HEK293 (cell line): ENCODE results near the gene PPIP5K2.

Source experiments
- CTCF ChIA-PET: fragments of 350-600 bp; formaldehyde crosslinking; extraction: SDS; loops from one replicate; lab custom pipeline; 2021; ENCODE audit warnings: antibody characterized with exemption; lab: Yijun Ruan, JAX
- POLR2A ChIA-PET: fragments of 300-600 bp; formaldehyde crosslinking; extraction: SDS; loops from one replicate; lab custom pipeline; 2020; ENCODE audit warnings: antibody characterized with exemption, inconsistent platforms; lab: Yijun Ruan, JAX
- H3K27ac ChIP-seq: fragments of 200-500 bp; sonication (Bioruptor generic); 2 replicates; pipeline ENCODE4 v1.5.1; 2014; ENCODE audit warnings: low read depth, low read length, control low read depth, inconsistent platforms; ENCODE audit errors: extremely low read depth
- H3K36me3 ChIP-seq, 2 experiments: fragments of 200-500 bp in 1 of 2; sonication (Bioruptor generic) in 1 of 2; 1 replicate in 1 of 2; 2 replicates in 1 of 2; pipeline ENCODE4 v1.5.1; 2014 to 2017; ENCODE audit warnings: inconsistent platforms in 2 of 2, low read length in 2 of 2; ENCODE audit not compliant: control insufficient read depth in 2 of 2, insufficient read depth in 1 of 2
- H3K4me1 ChIP-seq: fragments of 200-500 bp; sonication (Bioruptor generic); 2 replicates; pipeline ENCODE4 v1.5.1; 2014; ENCODE audit warnings: mild to moderate bottlenecking, low read length, inconsistent platforms; ENCODE audit not compliant: control insufficient read depth, insufficient read depth
- H3K4me3 ChIP-seq: 2 replicates; pipeline ENCODE4 v1.5.1; 2011; ENCODE audit warnings: low read depth, mild to moderate bottlenecking, control low read depth, low read length, moderate library complexity
- H3K9me3 ChIP-seq: fragments of 200-500 bp; sonication (Bioruptor generic); 2 replicates; pipeline ENCODE4 v1.5.1; 2014; ENCODE audit warnings: low read depth, low read length, inconsistent platforms; ENCODE audit not compliant: control insufficient read depth, insufficient read depth
- INSM2 ChIP-seq: fragments of 450-650 bp; formaldehyde crosslinking; IDR thresholded peaks from 2 replicates; pipeline ENCODE4 v1.5.1; 2016; ENCODE audit warnings: missing biosample characterization, missing genetic modification characterization
- KLF10 ChIP-seq: fragments of 450-650 bp; IDR thresholded peaks from 2 replicates; pipeline ENCODE4 v1.5.1; 2018; ENCODE audit warnings: missing biosample characterization, mild to moderate bottlenecking, missing genetic modification characterization
- YY2 ChIP-seq: fragments of 450-650 bp; formaldehyde crosslinking; IDR thresholded peaks from 2 replicates; pipeline ENCODE4 v1.5.1; 2016; ENCODE audit warnings: missing biosample characterization, missing genetic modification characterization
- ZBTB1 ChIP-seq: fragments of 450-650 bp; formaldehyde crosslinking; IDR thresholded peaks from 2 replicates; pipeline ENCODE4 v1.5.1; 2016; ENCODE audit warnings: missing biosample characterization, missing genetic modification characterization
- ZBTB10 ChIP-seq: fragments of 450-650 bp; formaldehyde crosslinking; IDR thresholded peaks from 2 replicates; pipeline ENCODE4 v1.5.1; 2016; ENCODE audit warnings: missing biosample characterization, missing genetic modification characterization
- ZBTB11 ChIP-seq: fragments of 450-650 bp; formaldehyde crosslinking; conservative IDR thresholded peaks from 2 replicates; pipeline ENCODE4 v1.5.1; 2016; ENCODE audit warnings: low read depth, missing biosample characterization, missing genetic modification characterization
- ZBTB17 ChIP-seq: fragments of 450-650 bp; formaldehyde crosslinking; IDR thresholded peaks from 2 replicates; pipeline ENCODE4 v1.5.1; 2016; ENCODE audit warnings: missing biosample characterization, missing genetic modification characterization
- ZBTB21 ChIP-seq: fragments of 450-650 bp; formaldehyde crosslinking; IDR thresholded peaks from 2 replicates; pipeline ENCODE4 v1.5.1; 2017; ENCODE audit warnings: missing biosample characterization, missing genetic modification characterization
- ZNF112 ChIP-seq: fragments of 450-650 bp; formaldehyde crosslinking; IDR thresholded peaks from 2 replicates; pipeline ENCODE4 v1.5.0; 2017; ENCODE audit warnings: missing biosample characterization, missing genetic modification characterization
- ZNF140 ChIP-seq: fragments of 450-650 bp; formaldehyde crosslinking; IDR thresholded peaks from 2 replicates; pipeline ENCODE4 v1.5.1; 2016; ENCODE audit warnings: missing biosample characterization, missing genetic modification characterization
- ZNF146 ChIP-seq: fragments of 450-650 bp; formaldehyde crosslinking; IDR thresholded peaks from 2 replicates; pipeline ENCODE4 v1.5.1; 2016; ENCODE audit warnings: missing biosample characterization, missing genetic modification characterization
- ZNF174 ChIP-seq: fragments of 450-650 bp; formaldehyde crosslinking; IDR thresholded peaks from 2 replicates; pipeline ENCODE4 v1.5.0; 2017; ENCODE audit warnings: missing biosample characterization, mild to moderate bottlenecking, missing genetic modification characterization
- ZNF19 ChIP-seq: fragments of 450-650 bp; formaldehyde crosslinking; IDR thresholded peaks from 2 replicates; pipeline ENCODE4; 2016; ENCODE audit warnings: missing biosample characterization, missing genetic modification characterization, low read depth
- ZNF202 ChIP-seq: fragments of 450-650 bp; formaldehyde crosslinking; IDR thresholded peaks from 2 replicates; pipeline ENCODE4 v1.5.1; 2016; ENCODE audit warnings: missing biosample characterization, missing genetic modification characterization, borderline replicate concordance
- ZNF211 ChIP-seq: fragments of 450-650 bp; formaldehyde crosslinking; IDR thresholded peaks from 2 replicates; pipeline ENCODE4 v1.5.1; 2016; ENCODE audit warnings: low read depth, missing biosample characterization, missing genetic modification characterization
- ZNF366 ChIP-seq: fragments of 450-650 bp; formaldehyde crosslinking; conservative IDR thresholded peaks from 2 replicates; pipeline ENCODE4 v1.5.1; 2016; ENCODE audit warnings: missing biosample characterization, missing genetic modification characterization
- ZNF433 ChIP-seq: fragments of 450-650 bp; formaldehyde crosslinking; IDR thresholded peaks from 2 replicates; pipeline ENCODE4 v1.5.1; 2016; ENCODE audit warnings: missing biosample characterization, missing genetic modification characterization, low read depth
- ZNF48 ChIP-seq: fragments of 450-650 bp; formaldehyde crosslinking; IDR thresholded peaks from 2 replicates; pipeline ENCODE4 v1.5.1; 2016; ENCODE audit warnings: missing biosample characterization, missing genetic modification characterization
- ZNF530 ChIP-seq: fragments of 450-650 bp; formaldehyde crosslinking; IDR thresholded peaks from 2 replicates; pipeline ENCODE4 v1.5.1; 2016; ENCODE audit warnings: low read depth, missing biosample characterization, missing genetic modification characterization
- ZNF580 ChIP-seq: fragments of 450-650 bp; formaldehyde crosslinking; IDR thresholded peaks from 2 replicates; pipeline ENCODE4 v1.5.1; 2016; ENCODE audit warnings: missing biosample characterization, missing genetic modification characterization
- ZNF624 ChIP-seq: fragments of 450-650 bp; formaldehyde crosslinking; IDR thresholded peaks from 2 replicates; pipeline ENCODE4 v1.5.1; 2017; ENCODE audit warnings: missing biosample characterization, missing genetic modification characterization
- ZNF654 ChIP-seq: fragments of 450-650 bp; formaldehyde crosslinking; IDR thresholded peaks from 2 replicates; pipeline ENCODE4 v1.5.1; 2016; ENCODE audit warnings: low read depth, missing biosample characterization, missing genetic modification characterization
- ZNF677 ChIP-seq: fragments of 450-650 bp; IDR thresholded peaks from 2 replicates; pipeline ENCODE4 v1.5.0; 2018; ENCODE audit warnings: missing biosample characterization, mild to moderate bottlenecking, missing genetic modification characterization, moderate library complexity
- ZNF747 ChIP-seq: fragments of 450-650 bp; formaldehyde crosslinking; IDR thresholded peaks from 2 replicates; pipeline ENCODE4 v1.5.1; 2016; ENCODE audit warnings: missing biosample characterization, missing genetic modification characterization
- ZXDB ChIP-seq: fragments of 450-650 bp; formaldehyde crosslinking; IDR thresholded peaks from 2 replicates; pipeline ENCODE4 v1.5.1; 2016; ENCODE audit warnings: missing biosample characterization, missing genetic modification characterization
- TF ChIP-seq, protein P1 (sequence below): fragments of 450-650 bp; formaldehyde crosslinking; IDR thresholded peaks from 2 replicates; pipeline ENCODE4 v1.5.1; 2016; ENCODE audit warnings: missing biosample characterization, missing genetic modification characterization

The PPIP5K2 gene

GRCh38 chr5:103243665-103244064, 123.6 kb downstream of the PPIP5K2 start:
- POLR2A ChIA-PET, result no interaction called here
- CTCF ChIA-PET, result interaction anchor here (1.1 kb wide), 1 partner anchor 18 kb away, joined by 3 read pairs; no protein-coding TSS in a partner anchor
- Histone ChIP-seq H3K36me3 (no peaks in the 10 kb centered on the region), H3K4me3 (no peak overlapping the region), H3K9me3 (no peaks in the 10 kb centered on the region), H3K27ac (no peak overlapping the region), H3K4me1 (no peaks in the 10 kb centered on the region)
- TF ChIP-seq ZNF211 (tag by site-specific recombination) (no peak), ZXDB (tag by site-specific recombination) (no peak), ZNF747 (tag by site-specific recombination) (no peak), ZNF174 (tag by site-specific recombination) (no peak), KLF10 (no peak), ZNF366 (tag by site-specific recombination) (no peak), ZBTB21 (no peak), ZNF202 (tag by site-specific recombination) (no peak), ZNF677 (tag by site-specific recombination) (no peak), ZNF146 (tag by site-specific recombination) (no peak), ZNF654 (tag by site-specific recombination) (no peak), ZNF112 (no peak), ZNF48 (tag by site-specific recombination) (no peak), ZNF624 (tag by site-specific recombination) (no peak), ZNF140 (tag by site-specific recombination) (no peak), ZNF19 (tag by site-specific recombination) (no peak), ZBTB10 (tag by site-specific recombination) (no peak), ZNF580 (tag by site-specific recombination) (no peak), ZBTB11 (tag by site-specific recombination) (no peak), YY2 (tag by site-specific recombination) (no peak)

GRCh38 chr5:103244398-103244797, 124.3 kb downstream of the PPIP5K2 start:
- POLR2A ChIA-PET, result no interaction called here

More at GRCh38 chr5:103244398-103244797, 124.3 kb downstream of the PPIP5K2 start:
- Histone ChIP-seq H3K27ac (no peak overlapping the region), H3K36me3 (no peaks in the 10 kb centered on the region), H3K4me3 (no peak overlapping the region), H3K4me1 (no peaks in the 10 kb centered on the region), H3K9me3 (no peaks in the 10 kb centered on the region)
- TF ChIP-seq, protein P1, sequence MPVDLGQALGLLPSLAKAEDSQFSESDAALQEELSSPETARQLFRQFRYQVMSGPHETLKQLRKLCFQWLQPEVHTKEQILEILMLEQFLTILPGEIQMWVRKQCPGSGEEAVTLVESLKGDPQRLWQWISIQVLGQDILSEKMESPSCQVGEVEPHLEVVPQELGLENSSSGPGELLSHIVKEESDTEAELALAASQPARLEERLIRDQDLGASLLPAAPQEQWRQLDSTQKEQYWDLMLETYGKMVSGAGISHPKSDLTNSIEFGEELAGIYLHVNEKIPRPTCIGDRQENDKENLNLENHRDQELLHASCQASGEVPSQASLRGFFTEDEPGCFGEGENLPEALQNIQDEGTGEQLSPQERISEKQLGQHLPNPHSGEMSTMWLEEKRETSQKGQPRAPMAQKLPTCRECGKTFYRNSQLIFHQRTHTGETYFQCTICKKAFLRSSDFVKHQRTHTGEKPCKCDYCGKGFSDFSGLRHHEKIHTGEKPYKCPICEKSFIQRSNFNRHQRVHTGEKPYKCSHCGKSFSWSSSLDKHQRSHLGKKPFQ, result no peak
- no peak for TF ChIP-seq ZBTB17
- TF ChIP-seq ZNF433, result no peak
- no peak for TF ChIP-seq ZBTB1
- TF ChIP-seq ZNF530 (tag by site-specific recombination), result no peak
- no peak for TF ChIP-seq INSM2 (tag by site-specific recombination)
- CTCF ChIA-PET, result no interaction called here
